ENCODE data around the gene POGLUT2.

The POGLUT2 gene

GRCh38 chr13:102763741-102764140, 35.0 kb downstream of the POGLUT2 start:
- FAIRE-seq, result no peak

GRCh38 chr13:102761071-102761470, 37.7 kb downstream of the POGLUT2 start:
- FAIRE-seq, result no peak

GRCh38 chr13:102758842-102759241, 39.9 kb downstream of the POGLUT2 start:
- FAIRE-seq, result no peak

- FAIRE-seq, result no peak
These were observed 41.8 kb downstream of the POGLUT2 start for GRCh38 chr13:102757006-102757405.

- no peak for FAIRE-seq
These were observed 46.9 kb downstream of the POGLUT2 start for GRCh38 chr13:102751886-102752285.

- no peak for FAIRE-seq
These were observed 56.3 kb downstream of the POGLUT2 start for GRCh38 chr13:102742506-102742905.

GRCh38 chr13:102742101-102742500, 56.7 kb downstream of the POGLUT2 start:
- no peak for FAIRE-seq
